GM12878 (cell line): ENCODE measurements around the gene ATF7. TPM values are rescaled to one million over a fixed set of nuclear protein-coding genes. Genes with fewer than 3 reads are reported as not detected.

Experiments used
- HDGF ChIP-seq: fragments of 450-650 bp; IDR thresholded peaks from 2 replicates; pipeline ENCODE4 v1.6.1; 2016; ENCODE audit warnings: antibody characterized with exemption
- HSF1 ChIP-seq: fragments of 150-350 bp; IDR thresholded peaks from 2 replicates; pipeline ENCODE4 v1.6.1; 2014; ENCODE audit warnings: mild to moderate bottlenecking, low read depth, low read length
- MEF2B ChIP-seq: fragments of 450-650 bp; IDR thresholded peaks from 2 replicates; pipeline ENCODE4 v1.6.1; 2018; ENCODE audit warnings: mild to moderate bottlenecking, moderate library complexity; ENCODE audit not compliant: partially characterized antibody, poor library complexity, severe bottlenecking
- NRF1 ChIP-seq: conservative IDR thresholded peaks from 2 replicates; pipeline ENCODE4 v1.6.1; 2011; ENCODE audit warnings: mild to moderate bottlenecking, low read depth, low read length, improper control_type of control experiment
- REST ChIP-seq: IDR thresholded peaks from 2 replicates; pipeline ENCODE4 v1.6.1; 2012; ENCODE audit warnings: mild to moderate bottlenecking, low read depth, low read length
- SKIL ChIP-seq: fragments of 450-650 bp; IDR thresholded peaks from 2 replicates; pipeline ENCODE4 v1.6.1; 2017; ENCODE audit warnings: mild to moderate bottlenecking, low read depth, inconsistent platforms; ENCODE audit not compliant: poor library complexity, severe bottlenecking
- STAT1 ChIP-seq: fragments of 450-650 bp; conservative IDR thresholded peaks from 2 replicates; pipeline ENCODE4 v1.6.1; 2014; ENCODE audit warnings: antibody characterized with exemption, mild to moderate bottlenecking
- polyA plus RNA-seq, 11 experiments: library from polyadenylated mRNA; depleted of rRNA in 4 of 11; unstranded in 6 of 11; stranded (reverse) in 5 of 11; fragments of >200 nt; fragmentation: Nextera tagmentation in 4 of 11; fragmentation: Illumina TruSeq in 1 of 11; extraction: Ambion mirVana in 4 of 11; extraction: Trizol in 1 of 11; gene quantifications; 1 replicate in 1 of 11; 2 replicates in 10 of 11; pipeline versions ENCODE4 v1.2.1 to v1.2.3, GENCODE V29; 2011 to 2016; ENCODE audit warnings: inconsistent platforms in 2 of 11, missing spikeins in 2 of 11, low read depth in 1 of 11
- total RNA-seq, 4 experiments: library from RNA; depleted of rRNA in 3 of 4; stranded (reverse); fragments of >200 nt in 3 of 4; fragmentation: Illumina TruSeq in 1 of 4; extraction: Trizol in 1 of 4; gene quantifications; 2 replicates each; pipeline versions ENCODE4 v1.2.1 to v1.2.3, GENCODE V29; 2013 to 2021

The ATF7 gene
- total and polyA plus RNA-seq, 10 of the 15 experiments (the other 5 are each of a cell fraction or from before 2014, with no cell fraction given), result 9.1 to 30.7 (median 21.8) TPM

GRCh38 chr12:53652366-53652765 lies 26.2 kb upstream of the ATF7 start (continued):
- TF ChIP-seq HDGF (no peak), HSF1 (no peak), NRF1 (no peak), MEF2B (no peak), STAT1 (no peak), REST (no peak), SKIL (no peak)
